Endothelial cell of umbilical vein (primary cell): ENCODE measurements around the gene TPH2. TPM values are rescaled to one million over a fixed set of nuclear protein-coding genes. Genes with fewer than 3 reads are reported as not detected.

Experiments used
- BruUV-seq: library from RNA; stranded (reverse); fragments of 400-500 nt; replicated peaks from 2 replicates; lab custom pipeline; 2021; lab: Mats Ljungman, UMichigan
- CTCF ChIA-PET: fragments of 300-600, 350-600 bp; sonication (Branson Sonifier 250); formaldehyde crosslinking; loops from one replicate; lab custom pipeline; 2021; ENCODE audit warnings: antibody characterized with exemption, inconsistent platforms; lab: Charles Lee
- POLR2A ChIA-PET: fragments of 300-600, 350-600 bp; sonication (Branson Sonifier 250); formaldehyde crosslinking; loops from one replicate; lab custom pipeline; 2021; ENCODE audit warnings: antibody characterized with exemption, inconsistent platforms; lab: Charles Lee
- DNase-seq: peaks from one replicate; pipeline ENCODE4 v3.0.0-alpha.2; 2011; ENCODE audit warnings: low read depth, low spot score
- FAIRE-seq: peaks from 2 replicates; lab custom pipeline; 2011; peaks lifted over from hg19 to GRCh38; lab: Jason Lieb, UNC
- H2AFZ ChIP-seq: 2 replicates; pipeline ENCODE4 v1.6.0; 2012; ENCODE audit warnings: low read depth, low read length, control low read depth, inconsistent platforms
- H3K27ac ChIP-seq: 2 replicates; pipeline ENCODE4 v1.5.1; 2011; ENCODE audit warnings: low read depth, mild to moderate bottlenecking, control low read depth, low read length, moderate library complexity; ENCODE audit not compliant: insufficient read depth
- H3K27me3 ChIP-seq, 2 experiments: 2 replicates each; pipeline versions ENCODE4 v1.6.0 to v1.6.1; 2011; ENCODE audit warnings: low read length in 2 of 2, mixed read lengths in 1 of 2; ENCODE audit not compliant: control insufficient read depth in 2 of 2, insufficient read depth in 2 of 2
- H3K36me3 ChIP-seq, 2 experiments: 2 replicates in 1 of 2; 3 replicates in 1 of 2; pipeline ENCODE4 v1.5.1; 2011; ENCODE audit warnings: low read length in 2 of 2, mild to moderate bottlenecking in 1 of 2, moderate library complexity in 1 of 2; ENCODE audit not compliant: control insufficient read depth in 2 of 2, insufficient read depth in 2 of 2; ENCODE audit errors: extremely low read depth in 1 of 2
- H3K4me1 ChIP-seq: 3 replicates; pipeline ENCODE4 v1.5.1; 2011; ENCODE audit warnings: mild to moderate bottlenecking, low read length; ENCODE audit not compliant: control insufficient read depth, insufficient read depth; ENCODE audit errors: extremely low read depth
- H3K4me2 ChIP-seq: 2 replicates; pipeline ENCODE4 v1.6.1; 2011; ENCODE audit warnings: low read length, control low read depth, mixed read lengths; ENCODE audit not compliant: insufficient read depth
- H3K4me3 ChIP-seq, 3 experiments: fragments of 200-600 bp in 1 of 3; sonication (generic), shearing (Covaris generic) in 1 of 3; replicated peaks in 1 of 3; 2 replicates each; pipeline ENCODE4 v1.5.1; 2011 to 2016; ENCODE audit warnings: control low read depth in 3 of 3, low read length in 3 of 3, mild to moderate bottlenecking in 2 of 3, inconsistent platforms in 1 of 3, low read depth in 1 of 3, moderate library complexity in 1 of 3; ENCODE audit not compliant: insufficient read depth in 1 of 3
- H3K79me2 ChIP-seq: 2 replicates; pipeline ENCODE4 v1.6.0; 2012; ENCODE audit warnings: low read length, inconsistent platforms; ENCODE audit not compliant: control insufficient read depth, insufficient read depth
- H3K9ac ChIP-seq: replicated peaks from 2 replicates; pipeline ENCODE3; 2011; ENCODE audit warnings: low read length, control low read depth; ENCODE audit not compliant: insufficient read depth; ENCODE audit errors: extremely low read depth
- H3K9me1 ChIP-seq: replicated peaks from 3 replicates; pipeline ENCODE4 v1.6.0; 2011; ENCODE audit warnings: mild to moderate bottlenecking, low read length; ENCODE audit not compliant: control insufficient read depth, insufficient read depth; ENCODE audit errors: extremely low read depth
- H3K9me3 ChIP-seq: replicated peaks from 2 replicates; pipeline ENCODE4 v1.5.1; 2012; ENCODE audit warnings: low read length, inconsistent platforms; ENCODE audit not compliant: control insufficient read depth, insufficient read depth
- H4K20me1 ChIP-seq: replicated peaks from 2 replicates; pipeline ENCODE3; 2011; ENCODE audit warnings: mild to moderate bottlenecking, low read length; ENCODE audit not compliant: control insufficient read depth, insufficient read depth; ENCODE audit errors: extremely low read depth
- EZH2 ChIP-seq: IDR thresholded peaks from 2 replicates; pipeline ENCODE4 v1.6.1; 2012; ENCODE audit warnings: borderline replicate concordance, low read depth, mild to moderate bottlenecking, moderate library complexity, low read length, inconsistent platforms; ENCODE audit not compliant: severe bottlenecking
- FOS ChIP-seq: IDR thresholded peaks from 2 replicates; pipeline ENCODE4 v1.6.1; 2011; ENCODE audit warnings: mild to moderate bottlenecking, low read length, moderate library complexity, borderline replicate concordance; ENCODE audit not compliant: insufficient read depth
- GATA2 ChIP-seq: IDR thresholded peaks from 2 replicates; pipeline ENCODE4 v1.7.0; 2011; ENCODE audit warnings: low read depth, mild to moderate bottlenecking, moderate library complexity, mixed read lengths, low read length; ENCODE audit not compliant: insufficient read length, insufficient read depth
- JUN ChIP-seq: IDR thresholded peaks from 2 replicates; pipeline ENCODE4 v1.6.1; 2011; ENCODE audit warnings: borderline replicate concordance, low read depth; ENCODE audit not compliant: insufficient read length, insufficient read depth
- MYC ChIP-seq: IDR thresholded peaks from one replicate; pipeline ENCODE4 v1.6.1; 2011; ENCODE audit warnings: mild to moderate bottlenecking, low read depth, low read length
- POLR2A ChIP-seq: IDR thresholded peaks from 2 replicates; pipeline ENCODE4 v1.6.1; 2012; ENCODE audit warnings: low read depth, mild to moderate bottlenecking, control low read depth, low read length
- dilution Hi-C: fragments of 300-500 bp; cut with MboI; formaldehyde crosslinking; loops from one replicate; pipeline ENCODE4 v1.15.0; 2019; ENCODE audit warnings: low sequenced_read_pairs; ENCODE audit not compliant: extremely low pct_ligation_motif_present
- intact Hi-C: fragments of 100-400 bp; cut with micrococcal nuclease; formaldehyde crosslinking; loops from one replicate; pipeline ENCODE4 v1.10.0; 2022
- polyA plus RNA-seq, 4 experiments: library from polyadenylated mRNA; depleted of rRNA in 3 of 4; stranded (reverse) in 3 of 4; unstranded in 1 of 4; fragments of >200 nt; gene quantifications; 2 replicates each; pipeline versions ENCODE4 v1.2.1 to v1.2.3, GENCODE V29; 2011 to 2012; ENCODE audit warnings: missing spikeins in 1 of 4
- total RNA-seq: library from RNA; stranded (reverse); gene quantifications from 2 replicates; pipeline ENCODE4 v1.2.3, GENCODE V29; 2021
- TF ChIP-seq, protein P1 (sequence below), 2 donors: IDR thresholded peaks; 1 replicate in 1 of 2; 2 replicates in 1 of 2; pipeline ENCODE4 v1.5.1; 2011; ENCODE audit warnings: low read length in 2 of 2, mild to moderate bottlenecking in 2 of 2, moderate library complexity in 2 of 2, control low read depth in 1 of 2, inconsistent platforms in 1 of 2, low read depth in 1 of 2; ENCODE audit not compliant: insufficient read depth in 1 of 2; ENCODE audit errors: extremely low read depth in 1 of 2

Gene TPH2
- total and polyA plus RNA-seq, 2 donors (not counting 3 experiments of a cell fraction or from before 2014, with no cell fraction given) = not detected

DNA sequence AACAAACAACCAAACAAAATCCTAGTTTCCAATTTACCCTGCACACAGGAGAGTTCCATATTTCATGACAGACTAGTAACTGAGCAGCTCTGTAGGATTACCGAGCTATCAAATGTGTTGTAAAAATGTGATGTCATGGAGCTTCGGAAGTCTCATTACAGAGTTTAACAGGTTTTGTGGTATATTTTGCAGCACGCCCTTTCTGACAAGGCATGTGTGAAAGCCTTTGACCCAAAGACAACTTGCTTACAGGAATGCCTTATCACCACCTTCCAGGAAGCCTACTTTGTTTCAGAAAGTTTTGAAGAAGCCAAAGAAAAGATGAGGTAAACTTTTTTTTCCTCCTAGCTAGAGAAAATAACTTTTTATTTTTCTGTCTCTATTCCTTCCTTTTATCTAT, 92.4 kb downstream of the TPH2 start:
- Histone ChIP-seq H3K27ac (no peak overlapping the region), H3K4me2 (no peak overlapping the region), H3K9me3 (no peaks in the 10 kb centered on the region), H3K79me2 (no peaks in the 10 kb centered on the region), H3K27me3 (no peaks in the 10 kb centered on the region), H3K4me3 (no peak overlapping the region), H2AFZ (no peak overlapping the region), H3K9me1 (no peaks in the 10 kb centered on the region), H3K4me1 (no peaks in the 10 kb centered on the region), H3K9ac (no peak overlapping the region), H4K20me1 (no peaks in the 10 kb centered on the region), H3K36me3 (no peaks in the 10 kb centered on the region)
- FAIRE-seq (no peak), DNase-seq (no peak)
- ChIA-PET CTCF (interaction anchor here (1.7 kb wide), 1 partner anchor 12 kb away, joined by 4 read pairs; no protein-coding TSS in a partner anchor), POLR2A (no interaction called here)
- TF ChIP-seq, protein P1, sequence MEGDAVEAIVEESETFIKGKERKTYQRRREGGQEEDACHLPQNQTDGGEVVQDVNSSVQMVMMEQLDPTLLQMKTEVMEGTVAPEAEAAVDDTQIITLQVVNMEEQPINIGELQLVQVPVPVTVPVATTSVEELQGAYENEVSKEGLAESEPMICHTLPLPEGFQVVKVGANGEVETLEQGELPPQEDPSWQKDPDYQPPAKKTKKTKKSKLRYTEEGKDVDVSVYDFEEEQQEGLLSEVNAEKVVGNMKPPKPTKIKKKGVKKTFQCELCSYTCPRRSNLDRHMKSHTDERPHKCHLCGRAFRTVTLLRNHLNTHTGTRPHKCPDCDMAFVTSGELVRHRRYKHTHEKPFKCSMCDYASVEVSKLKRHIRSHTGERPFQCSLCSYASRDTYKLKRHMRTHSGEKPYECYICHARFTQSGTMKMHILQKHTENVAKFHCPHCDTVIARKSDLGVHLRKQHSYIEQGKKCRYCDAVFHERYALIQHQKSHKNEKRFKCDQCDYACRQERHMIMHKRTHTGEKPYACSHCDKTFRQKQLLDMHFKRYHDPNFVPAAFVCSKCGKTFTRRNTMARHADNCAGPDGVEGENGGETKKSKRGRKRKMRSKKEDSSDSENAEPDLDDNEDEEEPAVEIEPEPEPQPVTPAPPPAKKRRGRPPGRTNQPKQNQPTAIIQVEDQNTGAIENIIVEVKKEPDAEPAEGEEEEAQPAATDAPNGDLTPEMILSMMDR (IDR thresholded peaks at IDR 0.05; ENCODE audit: extremely low read depth in 1 of 2, insufficient read depth in 1 of 2, low read depth in 1 of 2, low read length in 2 of 2) = no peak
- TF ChIP-seq FOS (no peak), GATA2 (no peak), MYC (no peak)
- dilution Hi-C loops (no loop called here), intact Hi-C loops (no loop called here)
- no TSS peak for BruUV-seq

DNA sequence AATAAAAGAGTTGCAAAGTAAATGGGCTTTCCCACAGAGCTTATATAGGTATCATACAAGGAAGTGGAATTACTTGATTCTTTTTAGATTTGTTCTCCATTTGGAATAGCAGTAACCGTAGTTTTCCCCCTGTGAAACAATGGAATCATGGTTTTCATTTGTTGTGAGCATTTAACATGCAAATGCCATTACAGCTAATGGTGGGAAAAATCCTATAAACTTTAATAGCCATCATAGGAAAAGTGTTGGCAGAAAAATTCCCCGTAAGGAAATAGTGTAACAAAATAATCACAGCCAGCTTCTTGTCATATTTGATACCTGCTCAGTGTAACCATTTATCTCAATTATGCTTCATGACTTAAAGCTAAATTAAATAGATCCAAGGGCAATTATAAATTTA, 95.3 kb downstream of the TPH2 start:
- Histone ChIP-seq H2AFZ (no peak overlapping the region), H4K20me1 (no peaks in the 10 kb centered on the region), H3K9me1 (no peaks in the 10 kb centered on the region), H3K36me3 (no peaks in the 10 kb centered on the region), H3K9ac (no peak overlapping the region), H3K79me2 (no peaks in the 10 kb centered on the region), H3K4me3 (no peak overlapping the region), H3K4me1 (no peaks in the 10 kb centered on the region), H3K4me2 (no peak overlapping the region), H3K27ac (no peak overlapping the region), H3K9me3 (no peaks in the 10 kb centered on the region), H3K27me3 (no peaks in the 10 kb centered on the region)
- FAIRE-seq = no peak
- CTCF ChIA-PET = no interaction called here
- POLR2A ChIA-PET = no interaction called here
- no TSS peak for BruUV-seq
- dilution Hi-C loops = no loop called here
- TF ChIP-seq EZH2 (no peak), POLR2A (no peak), JUN (no peak)
- no peak for DNase-seq
- intact Hi-C loops = no loop called here
